Measurements from ENCODE around the gene ADCY7. TPM values are rescaled to one million over a fixed set of nuclear protein-coding genes. Genes with fewer than 3 reads are reported as not detected.

The ADCY7 gene
- total and polyA plus RNA-seq, 9 of the 15 experiments (the other 6 are each of a cell fraction or from before 2014, with no cell fraction given) = 2.3 to 108 (median 28.6) TPM

GRCh38 chr16:50254072-50254471 lies 12.3 kb upstream of the ADCY7 start (continued):
- TF ChIP-seq, protein P1, sequence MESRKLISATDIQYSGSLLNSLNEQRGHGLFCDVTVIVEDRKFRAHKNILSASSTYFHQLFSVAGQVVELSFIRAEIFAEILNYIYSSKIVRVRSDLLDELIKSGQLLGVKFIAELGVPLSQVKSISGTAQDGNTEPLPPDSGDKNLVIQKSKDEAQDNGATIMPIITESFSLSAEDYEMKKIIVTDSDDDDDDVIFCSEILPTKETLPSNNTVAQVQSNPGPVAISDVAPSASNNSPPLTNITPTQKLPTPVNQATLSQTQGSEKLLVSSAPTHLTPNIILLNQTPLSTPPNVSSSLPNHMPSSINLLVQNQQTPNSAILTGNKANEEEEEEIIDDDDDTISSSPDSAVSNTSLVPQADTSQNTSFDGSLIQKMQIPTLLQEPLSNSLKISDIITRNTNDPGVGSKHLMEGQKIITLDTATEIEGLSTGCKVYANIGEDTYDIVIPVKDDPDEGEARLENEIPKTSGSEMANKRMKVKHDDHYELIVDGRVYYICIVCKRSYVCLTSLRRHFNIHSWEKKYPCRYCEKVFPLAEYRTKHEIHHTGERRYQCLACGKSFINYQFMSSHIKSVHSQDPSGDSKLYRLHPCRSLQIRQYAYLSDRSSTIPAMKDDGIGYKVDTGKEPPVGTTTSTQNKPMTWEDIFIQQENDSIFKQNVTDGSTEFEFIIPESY (CRISPR knock-in tag; IDR thresholded peaks at IDR 0.05) = no peak
- no peak for TF ChIP-seq ZNF561 (CRISPR knock-in tag; conservative IDR thresholded peaks at IDR 0.05)
- TF ChIP-seq PML (IDR thresholded peaks at IDR 0.05; ENCODE audit: low read length) = no peak
- TF ChIP-seq, protein P2, sequence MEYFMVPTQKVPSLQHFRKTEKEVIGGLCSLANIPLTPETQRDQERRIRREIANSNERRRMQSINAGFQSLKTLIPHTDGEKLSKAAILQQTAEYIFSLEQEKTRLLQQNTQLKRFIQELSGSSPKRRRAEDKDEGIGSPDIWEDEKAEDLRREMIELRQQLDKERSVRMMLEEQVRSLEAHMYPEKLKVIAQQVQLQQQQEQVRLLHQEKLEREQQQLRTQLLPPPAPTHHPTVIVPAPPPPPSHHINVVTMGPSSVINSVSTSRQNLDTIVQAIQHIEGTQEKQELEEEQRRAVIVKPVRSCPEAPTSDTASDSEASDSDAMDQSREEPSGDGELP (CRISPR knock-in tag; IDR thresholded peaks at IDR 0.05; ENCODE audit: borderline replicate concordance) = peak; percentile 42; the same call in 1 of the 2 replicates
- no peak for TF ChIP-seq BRD9 (IDR thresholded peaks at IDR 0.05; ENCODE audit: low read depth, partially characterized antibody)
- TF ChIP-seq SIN3A (IDR thresholded peaks at IDR 0.05; ENCODE audit: borderline replicate concordance in 2 of 2, control insufficient read depth in 1 of 2, low read depth in 2 of 2, low read length in 2 of 2) = no peak
- TF ChIP-seq, protein P3, sequence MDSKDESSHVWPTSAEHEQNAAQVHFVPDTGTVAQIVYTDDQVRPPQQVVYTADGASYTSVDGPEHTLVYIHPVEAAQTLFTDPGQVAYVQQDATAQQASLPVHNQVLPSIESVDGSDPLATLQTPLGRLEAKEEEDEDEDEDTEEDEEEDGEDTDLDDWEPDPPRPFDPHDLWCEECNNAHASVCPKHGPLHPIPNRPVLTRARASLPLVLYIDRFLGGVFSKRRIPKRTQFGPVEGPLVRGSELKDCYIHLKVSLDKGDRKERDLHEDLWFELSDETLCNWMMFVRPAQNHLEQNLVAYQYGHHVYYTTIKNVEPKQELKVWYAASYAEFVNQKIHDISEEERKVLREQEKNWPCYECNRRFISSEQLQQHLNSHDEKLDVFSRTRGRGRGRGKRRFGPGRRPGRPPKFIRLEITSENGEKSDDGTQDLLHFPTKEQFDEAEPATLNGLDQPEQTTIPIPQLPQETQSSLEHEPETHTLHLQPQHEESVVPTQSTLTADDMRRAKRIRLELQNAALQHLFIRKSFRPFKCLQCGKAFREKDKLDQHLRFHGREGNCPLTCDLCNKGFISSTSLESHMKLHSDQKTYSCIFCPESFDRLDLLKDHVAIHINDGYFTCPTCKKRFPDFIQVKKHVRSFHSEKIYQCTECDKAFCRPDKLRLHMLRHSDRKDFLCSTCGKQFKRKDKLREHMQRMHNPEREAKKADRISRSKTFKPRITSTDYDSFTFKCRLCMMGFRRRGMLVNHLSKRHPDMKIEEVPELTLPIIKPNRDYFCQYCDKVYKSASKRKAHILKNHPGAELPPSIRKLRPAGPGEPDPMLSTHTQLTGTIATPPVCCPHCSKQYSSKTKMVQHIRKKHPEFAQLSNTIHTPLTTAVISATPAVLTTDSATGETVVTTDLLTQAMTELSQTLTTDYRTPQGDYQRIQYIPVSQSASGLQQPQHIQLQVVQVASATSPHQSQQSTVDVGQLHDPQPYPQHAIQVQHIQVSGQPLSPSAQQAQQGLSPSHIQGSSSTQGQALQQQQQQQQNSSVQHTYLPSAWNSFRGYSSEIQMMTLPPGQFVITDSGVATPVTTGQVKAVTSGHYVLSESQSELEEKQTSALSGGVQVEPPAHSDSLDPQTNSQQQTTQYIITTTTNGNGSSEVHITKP (IDR thresholded peaks at IDR 0.05; ENCODE audit: partially characterized antibody) = peak; percentile 32
- TF ChIP-seq ZBTB2 (IDR thresholded peaks at IDR 0.05) = no peak
- no peak for TF ChIP-seq MCM3 (IDR thresholded peaks at IDR 0.05)
- peak; percentile 57; the same call in 1 of the 2 replicates for TF ChIP-seq LEF1 (IDR thresholded peaks at IDR 0.05)
- no peak for TF ChIP-seq ZNF695 (CRISPR knock-in tag; IDR thresholded peaks at IDR 0.05)
- peak; percentile 69; the same call in 1 of the 2 replicates for TF ChIP-seq LARP7 (IDR thresholded peaks at IDR 0.05)
- no peak for TF ChIP-seq EZH2 (IDR thresholded peaks at IDR 0.05; ENCODE audit: borderline replicate concordance, low read depth, low read length)
- TF ChIP-seq CXXC5 (CRISPR knock-in tag; IDR thresholded peaks at IDR 0.05) = peak; percentile 62
- TF ChIP-seq RBM14 (IDR thresholded peaks at IDR 0.05; ENCODE audit: borderline replicate concordance, insufficient read depth, low read depth, low read length) = no peak
- TF ChIP-seq CBX3 (IDR thresholded peaks at IDR 0.05; ENCODE audit: borderline replicate concordance in 1 of 2, low read length in 2 of 2) = 0 out of 3 replicates have a peak, but pooled peaks of 1 of the 2 experiments have one; percentile 25
- peak; percentile 81 for TF ChIP-seq CBFA2T3 (IDR thresholded peaks at IDR 0.05)
- TF ChIP-seq FOXK2 (conservative IDR thresholded peaks at IDR 0.05 in 1 of 2, IDR thresholded peaks at IDR 0.05 in 1 of 2; ENCODE audit: low read depth in 2 of 2) = no peak
- TF ChIP-seq SRSF3 (IDR thresholded peaks at IDR 0.05; ENCODE audit: insufficient read depth, low read length) = no peak
- TF ChIP-seq GABPB2 (CRISPR knock-in tag; conservative IDR thresholded peaks at IDR 0.05) = no peak
- TF ChIP-seq SREBF2 (CRISPR knock-in tag; IDR thresholded peaks at IDR 0.05) = no peak
- no peak for TF ChIP-seq POLR2H (tag; IDR thresholded peaks at IDR 0.05; ENCODE audit: low read depth)
